GM06990 (cell line): ENCODE results near the gene TOR3A.
"Not testable (repeated sequence)": the region's sequence is repeated elsewhere in the genome, so short reads cannot be mapped to it uniquely, and the experiment has no call there.

Experiments
- DNase-seq: peaks from one replicate; pipeline ENCODE4 v3.0.0-alpha.2; 2011; ENCODE audit not compliant: insufficient read length; ENCODE audit errors: extremely low read depth
- H3K27me3 ChIP-seq: replicated peaks from 2 replicates; pipeline ENCODE4 v1.6.0; 2011; ENCODE audit warnings: low read length; ENCODE audit not compliant: control insufficient read depth, insufficient read depth
- H3K36me3 ChIP-seq: 2 replicates; pipeline ENCODE4 v1.5.1; 2011; ENCODE audit warnings: low read length; ENCODE audit not compliant: control insufficient read depth, insufficient read depth
- H3K4me3 ChIP-seq: replicated peaks from 2 replicates; pipeline ENCODE4 v1.5.1; 2011; ENCODE audit warnings: low read depth, mild to moderate bottlenecking, control low read depth, low read length
- TF ChIP-seq, protein P1 (sequence below): IDR thresholded peaks from 2 replicates; pipeline ENCODE4 v1.5.1; 2011; ENCODE audit warnings: low read length, control low read depth, mild to moderate bottlenecking, inconsistent platforms; ENCODE audit not compliant: insufficient read depth, poor library complexity, severe bottlenecking

Gene TOR3A

DNA sequence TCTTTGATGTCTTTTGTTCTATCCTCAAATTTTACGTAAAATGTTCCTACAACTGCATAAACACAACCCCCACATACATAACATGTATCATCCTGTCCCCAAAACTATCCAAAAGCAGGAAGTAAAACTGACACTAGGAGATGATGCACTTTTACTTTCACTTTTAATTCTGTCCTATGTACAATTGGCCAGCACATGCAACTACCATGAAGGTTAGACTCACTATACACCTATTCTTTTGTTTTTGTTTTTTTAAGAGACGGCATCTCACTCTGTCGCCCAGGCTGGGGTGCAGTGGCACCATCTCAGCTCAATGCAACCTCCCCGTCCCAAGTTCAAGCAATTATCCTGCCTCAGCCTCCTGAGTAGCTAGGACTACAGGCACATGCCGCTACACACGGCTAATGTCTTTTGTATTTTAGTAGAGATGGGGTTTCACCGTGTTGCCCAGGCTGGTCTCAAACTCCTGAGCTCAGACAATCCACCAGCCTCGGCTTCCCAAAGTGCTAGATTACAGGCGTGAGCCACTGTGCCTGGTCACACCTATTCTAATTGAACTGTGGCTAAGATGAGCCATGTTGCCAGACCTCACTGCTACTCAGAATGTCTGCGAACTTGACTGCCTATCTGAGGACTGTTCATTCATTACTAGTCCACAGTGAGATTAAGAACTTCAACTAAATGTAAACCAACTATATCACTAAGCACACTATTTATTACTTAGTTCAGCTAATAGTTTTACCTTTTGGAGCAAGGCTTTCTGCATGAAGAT lies 48.0 kb downstream of the TOR3A start:
- Histone ChIP-seq H3K27me3 (no peaks in the 10 kb centered on the region), H3K36me3 (no peaks in the 10 kb centered on the region), H3K4me3 (peak overlapping the region; percentile 56)
- peak; percentile 64 for DNase-seq
- TF ChIP-seq, protein P1, sequence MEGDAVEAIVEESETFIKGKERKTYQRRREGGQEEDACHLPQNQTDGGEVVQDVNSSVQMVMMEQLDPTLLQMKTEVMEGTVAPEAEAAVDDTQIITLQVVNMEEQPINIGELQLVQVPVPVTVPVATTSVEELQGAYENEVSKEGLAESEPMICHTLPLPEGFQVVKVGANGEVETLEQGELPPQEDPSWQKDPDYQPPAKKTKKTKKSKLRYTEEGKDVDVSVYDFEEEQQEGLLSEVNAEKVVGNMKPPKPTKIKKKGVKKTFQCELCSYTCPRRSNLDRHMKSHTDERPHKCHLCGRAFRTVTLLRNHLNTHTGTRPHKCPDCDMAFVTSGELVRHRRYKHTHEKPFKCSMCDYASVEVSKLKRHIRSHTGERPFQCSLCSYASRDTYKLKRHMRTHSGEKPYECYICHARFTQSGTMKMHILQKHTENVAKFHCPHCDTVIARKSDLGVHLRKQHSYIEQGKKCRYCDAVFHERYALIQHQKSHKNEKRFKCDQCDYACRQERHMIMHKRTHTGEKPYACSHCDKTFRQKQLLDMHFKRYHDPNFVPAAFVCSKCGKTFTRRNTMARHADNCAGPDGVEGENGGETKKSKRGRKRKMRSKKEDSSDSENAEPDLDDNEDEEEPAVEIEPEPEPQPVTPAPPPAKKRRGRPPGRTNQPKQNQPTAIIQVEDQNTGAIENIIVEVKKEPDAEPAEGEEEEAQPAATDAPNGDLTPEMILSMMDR = no peak

DNA sequence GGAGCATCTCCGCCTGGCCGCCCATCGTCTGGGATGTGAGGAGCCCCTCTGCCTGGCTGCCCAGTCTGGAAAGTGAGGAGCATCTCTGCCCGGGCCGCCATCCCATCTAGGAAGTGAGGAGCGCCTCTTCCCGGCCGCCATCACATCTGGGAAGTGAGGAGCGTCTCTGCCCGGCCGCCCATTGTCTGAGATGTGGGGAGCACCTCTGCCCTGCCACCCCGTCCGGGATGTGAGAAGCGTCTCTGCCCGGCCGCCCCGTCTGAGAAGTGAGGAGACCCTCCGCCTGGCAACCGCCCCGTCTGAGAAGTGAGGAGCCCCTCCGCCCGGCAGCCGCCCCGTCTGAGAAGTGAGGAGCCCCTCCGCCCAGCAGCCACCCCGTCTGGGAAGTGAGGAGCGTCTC lies 53.3 kb downstream of the TOR3A start:
- not testable (repeated sequence) for DNase-seq, H3K4me3 ChIP-seq, H3K36me3 ChIP-seq, H3K27me3 ChIP-seq

- not testable (repeated sequence) for DNase-seq, H3K36me3 ChIP-seq, H3K27me3 ChIP-seq, H3K4me3 ChIP-seq
Observed at GRCh38 chr1:179135707-179136106, 53.8 kb downstream of the TOR3A start.

- TF ChIP-seq, protein P1 = no peak
- DNase-seq = no peak
- H3K4me3 ChIP-seq = no peak overlapping the region
- H3K27me3 ChIP-seq = no peaks in the 10 kb centered on the region
- no peaks in the 10 kb centered on the region for H3K36me3 ChIP-seq
Observed at GRCh38 chr1:179137617-179138255, 55.9 kb downstream of the TOR3A start.

GRCh38 chr1:179138755-179139154 lies 56.9 kb downstream of the TOR3A start:
- DNase-seq, H3K36me3 ChIP-seq, H3K4me3 ChIP-seq, H3K27me3 ChIP-seq: not testable (repeated sequence)

DNA sequence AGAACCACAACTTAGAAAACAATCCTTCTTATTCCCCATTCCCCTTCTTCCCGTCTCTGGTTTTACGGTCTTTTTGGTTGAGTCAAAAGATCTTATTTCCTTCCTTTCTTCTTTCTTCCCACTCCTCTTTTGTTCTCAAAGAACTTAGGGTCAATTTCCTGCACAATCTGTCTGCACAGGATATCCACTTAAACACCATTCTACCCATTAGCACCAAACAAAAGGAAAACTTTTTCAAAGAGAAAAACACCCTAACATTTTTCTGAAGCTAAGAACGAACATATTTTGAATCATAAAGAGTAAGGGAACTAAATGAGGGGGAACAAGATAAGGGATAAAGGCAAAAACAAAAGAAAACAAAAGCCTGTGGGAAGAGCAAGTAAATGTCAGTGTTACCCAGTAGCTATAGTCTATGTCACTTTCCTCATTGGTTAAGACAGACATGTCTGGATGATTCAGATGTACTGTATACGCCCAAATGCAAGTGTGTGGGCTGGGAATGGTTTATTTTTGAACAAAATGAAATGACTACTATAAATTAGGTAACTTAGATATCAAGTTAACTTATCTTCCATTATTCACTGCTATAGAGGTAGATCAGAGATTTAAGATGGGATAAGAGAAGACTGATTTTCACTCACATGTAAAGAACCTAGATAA lies 59.9 kb downstream of the TOR3A start:
- H3K27me3 ChIP-seq = no peaks in the 10 kb centered on the region
- TF ChIP-seq, protein P1 = no peak
- no peaks in the 10 kb centered on the region for H3K36me3 ChIP-seq
- no peak overlapping the region for H3K4me3 ChIP-seq
- DNase-seq = no peak

- H3K36me3 ChIP-seq = no peaks in the 10 kb centered on the region
- TF ChIP-seq, protein P1 = no peak
- no peak for DNase-seq
- H3K27me3 ChIP-seq = no peaks in the 10 kb centered on the region
- H3K4me3 ChIP-seq = no peak overlapping the region
Observed at GRCh38 chr1:179142889-179143299, 61.0 kb downstream of the TOR3A start.
